Measurements from ENCODE around the gene IGFBP4.

DNA sequence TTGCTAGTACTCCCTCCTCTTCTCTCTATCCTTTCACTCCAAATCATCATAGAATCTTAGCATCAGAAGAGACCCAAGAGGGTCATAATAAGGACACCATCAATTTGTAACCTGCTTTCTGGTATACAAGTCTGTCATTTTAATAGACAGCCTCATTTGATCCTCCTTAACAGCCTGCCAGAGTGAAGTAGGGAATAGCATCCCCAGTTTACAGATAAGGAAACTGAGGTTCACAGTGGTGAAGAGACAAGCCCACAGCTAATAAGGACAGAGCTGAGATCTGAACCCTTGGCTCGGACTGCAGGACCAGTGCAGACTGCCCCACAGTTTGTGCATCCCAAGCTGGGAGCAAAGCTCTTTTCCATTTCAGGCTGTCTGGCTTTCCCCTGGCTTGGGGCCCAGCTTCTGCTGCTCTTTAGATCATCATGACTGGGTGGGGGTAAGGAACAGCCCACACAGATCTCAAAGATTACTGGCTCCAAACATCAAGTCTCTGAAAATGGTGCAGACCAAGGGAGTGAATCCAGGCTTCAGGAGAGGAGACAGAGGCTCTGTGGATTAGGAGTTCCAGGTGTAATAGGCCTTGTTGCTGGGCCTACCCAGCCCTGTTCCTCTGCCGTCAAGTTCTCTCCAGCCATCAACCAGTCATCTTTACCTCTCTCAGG, 10.3 kb upstream of the IGFBP4 start:
- TF ChIP-seq JUND (IDR thresholded peaks at IDR 0.05) (no peak), CTCF (IDR thresholded peaks at IDR 0.05) (no peak), EZH2phosphoT487 (IDR thresholded peaks at IDR 0.05; ENCODE audit: borderline replicate concordance, low read depth) (no peak), SMC3 (IDR thresholded peaks at IDR 0.05; ENCODE audit: low read depth, low read length) (no peak), POLR2AphosphoS5 (IDR thresholded peaks at IDR 0.05; ENCODE audit: low read depth, low read length) (no peak), FOXJ3 (CRISPR knock-in tag; IDR thresholded peaks at IDR 0.05) (0 out of 2 replicates have a peak, but pooled peaks have one; percentile 26), TAF1 (IDR thresholded peaks at IDR 0.05; ENCODE audit: borderline replicate concordance, low read depth, low read length) (no peak), RAD21 (IDR thresholded peaks at IDR 0.05; ENCODE audit: low read length) (no peak; the same call in 1 of the 2 replicates)
